Fibroblast of villous mesenchyme (primary cell): ENCODE data around the gene NAT10. TPM values are rescaled to one million over a fixed set of nuclear protein-coding genes. Genes with fewer than 3 reads are reported as not detected.
"Not testable (repeated sequence)": the region's sequence is repeated elsewhere in the genome, so short reads cannot be mapped to it uniquely, and the experiment has no call there.

Source experiments
- DNase-seq: peaks from one replicate; pipeline ENCODE4 v3.0.0-alpha.2; 2010; ENCODE audit warnings: low read depth
- H3K4me3 ChIP-seq: 2 replicates; pipeline ENCODE4 v1.5.1; 2011; ENCODE audit warnings: low read depth, mild to moderate bottlenecking, low read length
- CTCF ChIP-seq: IDR thresholded peaks from 2 replicates; pipeline ENCODE4 v1.5.1; 2012; ENCODE audit warnings: low read depth, mild to moderate bottlenecking, low read length; ENCODE audit not compliant: insufficient read depth
- total RNA-seq: library from RNA; depleted of rRNA; stranded (reverse); fragments of >200 nt; gene quantifications from 2 replicates; pipeline ENCODE4 v1.2.3, GENCODE V29; 2012

NAT10 gene
- total RNA-seq = 22.9 and 35.4 TPM in 2 replicates

DNA sequence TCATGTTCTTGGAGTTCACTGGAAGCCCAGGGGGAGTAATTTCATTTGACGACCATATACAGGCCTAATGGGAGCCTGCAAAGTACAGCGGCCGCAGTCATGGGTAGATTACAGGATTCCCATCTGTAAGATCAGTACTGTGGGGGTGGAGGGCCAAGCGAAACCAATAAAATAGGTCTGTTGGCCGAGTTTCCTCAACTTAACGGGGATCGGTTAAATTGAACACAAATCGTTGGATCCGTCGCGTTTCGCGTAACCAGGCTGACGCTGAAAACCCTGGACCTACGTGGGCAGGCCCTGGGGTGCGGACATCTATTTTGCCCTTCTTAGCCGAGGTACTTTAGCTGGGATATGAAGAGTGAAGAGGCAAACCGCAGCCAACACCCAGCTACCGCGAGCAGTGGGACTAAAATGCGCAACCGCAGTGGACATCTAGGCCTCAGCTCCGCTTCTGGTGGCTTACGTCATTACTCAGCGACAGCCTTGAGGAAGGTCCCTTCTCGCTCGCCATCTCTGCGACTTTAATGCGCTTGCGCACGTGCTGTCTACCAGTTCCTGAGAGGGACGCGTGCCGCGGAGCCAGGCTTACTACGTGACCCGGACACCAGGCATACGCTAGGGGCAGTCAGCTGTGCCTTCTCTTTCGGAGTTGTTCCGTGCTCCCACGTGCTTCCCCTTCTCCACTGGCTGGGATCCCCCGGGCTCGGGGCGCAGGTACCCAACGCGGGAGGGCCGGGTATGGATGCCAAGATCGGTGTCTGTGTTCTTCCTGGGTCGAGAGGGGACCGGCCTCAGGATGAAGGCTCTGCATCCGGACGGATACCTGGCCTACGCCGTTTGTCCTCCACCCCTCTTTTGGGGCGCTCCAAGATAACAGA lies at the start of gene NAT10:
NAT10 (plus strand) TSS at position 551 of the 878 bp plus-strand sequence. CDS start 2,597 bp downstream, outside the sequence.
- no peak for TF ChIP-seq CTCF
- DNase-seq = peak; percentile 99

GRCh38 chr11:34056672-34057071 lies 48.8 kb upstream of the NAT10 start:
- no peak for DNase-seq
- TF ChIP-seq CTCF = no peak
- no peak overlapping the region for H3K4me3 ChIP-seq

More for the DNA sequence above, at the start of gene NAT10:
- peak within 1 kb of the TSS; percentile 95 for H3K4me3 ChIP-seq

DNA sequence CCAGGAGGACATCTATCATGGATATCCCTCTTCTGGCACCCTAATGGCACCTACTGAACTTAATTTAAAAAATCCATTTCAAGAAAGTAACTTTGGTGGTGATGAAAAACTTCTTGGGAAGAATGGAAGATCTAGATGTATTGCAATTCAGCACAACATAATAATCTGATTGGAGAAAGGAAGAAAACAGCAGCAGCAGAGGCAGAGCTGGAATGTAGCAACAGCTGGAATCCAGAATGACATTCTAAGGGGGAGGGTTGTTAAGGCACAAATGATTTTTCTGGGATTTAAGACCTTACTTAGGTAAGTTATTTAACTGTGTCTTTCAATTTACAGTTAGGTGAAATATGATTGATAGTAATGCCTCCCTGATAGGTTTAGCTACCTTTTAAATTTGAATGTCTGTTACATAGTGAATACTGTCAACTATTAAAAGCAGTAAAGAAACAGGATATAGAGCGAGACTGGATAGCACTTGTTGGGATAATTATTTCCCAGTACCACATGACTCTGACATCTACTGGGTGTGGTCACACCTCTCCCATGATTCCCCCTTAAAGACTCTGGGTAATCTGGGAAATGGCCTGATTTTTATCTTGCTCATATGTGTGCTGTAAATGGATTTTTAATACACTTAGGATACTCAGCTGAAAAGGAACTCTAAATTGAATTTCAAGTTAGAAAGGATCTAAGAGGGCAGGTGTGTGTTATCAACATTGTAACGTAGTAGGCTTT lies 42.2 kb upstream of the NAT10 start:
- TF ChIP-seq CTCF = no peak
- no peak overlapping the region for H3K4me3 ChIP-seq
- peak; percentile 42 for DNase-seq

DNA sequence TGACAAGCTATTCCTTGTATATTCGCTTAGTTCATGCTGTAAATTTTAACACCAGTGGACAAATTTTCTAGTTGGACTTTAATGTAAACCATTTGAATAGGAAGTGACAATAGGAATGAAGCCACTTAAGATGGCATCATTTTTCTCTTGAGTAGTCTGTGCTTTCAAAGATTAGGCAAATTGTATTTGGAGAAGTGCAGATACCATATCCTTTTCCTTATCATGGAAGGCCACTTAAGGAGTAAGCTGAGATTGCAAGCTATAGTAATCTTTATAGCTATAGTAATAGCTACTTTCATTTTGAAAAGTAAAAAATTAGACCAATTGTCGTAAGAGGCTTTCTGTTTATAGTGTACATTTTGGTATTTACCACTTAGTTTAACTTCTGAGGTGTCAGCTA lies 41.1 kb upstream of the NAT10 start:
- no peak overlapping the region for H3K4me3 ChIP-seq
- DNase-seq = no peak
- TF ChIP-seq CTCF = no peak

DNA sequence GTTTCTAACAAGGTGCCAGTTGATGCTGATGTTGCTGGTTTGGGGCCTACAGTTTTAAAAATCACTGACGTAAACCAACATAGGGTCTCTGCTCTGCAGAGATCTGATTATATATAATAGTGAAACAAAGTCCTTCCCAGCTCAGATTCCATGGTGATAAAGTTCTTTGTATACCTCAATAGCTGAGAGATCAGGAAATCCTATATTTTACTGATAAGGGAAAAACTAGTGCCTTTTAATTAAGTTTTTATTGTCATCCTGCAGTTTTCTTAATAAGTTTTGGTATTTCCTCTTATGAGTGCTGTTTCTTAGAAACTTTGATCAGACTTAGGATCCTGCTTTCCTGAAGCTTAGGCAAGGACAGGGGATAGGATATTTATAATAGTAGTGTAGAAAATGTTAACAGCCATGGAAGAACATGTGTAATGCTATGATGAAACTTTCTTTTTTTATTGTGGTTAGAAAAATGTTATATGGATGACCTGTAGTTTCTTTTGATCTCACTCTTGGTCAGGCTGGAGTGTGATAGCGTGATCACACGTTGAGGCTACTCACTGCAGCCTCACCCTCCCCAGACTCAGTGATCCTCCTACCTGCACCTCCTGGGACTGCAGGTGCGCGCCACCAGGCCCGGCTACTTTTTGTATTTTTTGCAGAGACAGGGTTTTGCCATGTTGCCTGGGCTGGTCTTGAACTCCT lies 39.8 kb upstream of the NAT10 start:
- H3K4me3 ChIP-seq = no peak overlapping the region
- no peak for TF ChIP-seq CTCF
- peak; percentile 28 for DNase-seq

- not testable (repeated sequence) for H3K4me3 ChIP-seq, DNase-seq
Observed at GRCh38 chr11:34066766-34067165, 38.7 kb upstream of the NAT10 start.

DNA sequence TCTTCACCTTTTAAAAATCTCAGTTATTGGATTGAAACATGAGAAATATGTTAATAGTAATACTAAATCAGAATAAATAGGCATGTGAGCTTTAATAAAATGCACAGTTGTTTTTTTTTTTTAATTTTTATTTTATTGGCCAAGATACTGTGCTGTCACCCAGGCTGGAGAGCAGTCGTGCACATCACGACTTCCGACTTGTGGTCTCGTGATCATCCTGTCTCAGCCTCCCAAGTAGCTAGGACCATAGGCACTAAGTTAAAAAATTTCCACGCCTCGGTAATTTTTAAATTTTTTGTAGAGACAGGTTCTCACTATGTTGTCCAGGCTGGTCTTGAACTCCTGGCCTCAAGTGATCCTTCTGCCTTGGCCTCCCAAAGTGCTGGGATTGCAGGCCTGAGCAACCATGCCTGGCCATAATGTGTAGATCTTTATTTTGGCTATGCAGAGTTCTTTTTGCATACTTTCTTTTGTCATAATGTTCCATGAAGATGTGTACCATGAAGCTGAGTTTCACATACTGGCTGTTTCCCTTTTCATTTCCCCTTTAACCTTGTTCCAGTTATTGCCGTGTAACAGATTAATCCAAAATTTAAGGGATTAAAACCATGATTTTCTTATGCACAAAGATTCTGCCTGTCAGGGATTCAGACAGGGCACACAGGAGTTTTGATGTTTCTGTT lies 37.9 kb upstream of the NAT10 start:
- no peak for TF ChIP-seq CTCF
- DNase-seq = no peak
- no peak overlapping the region for H3K4me3 ChIP-seq
